ENCODE measurements around the gene CDKN2AIPNL. TPM values are rescaled to one million over a fixed set of nuclear protein-coding genes. Genes with fewer than 3 reads are reported as not detected.

The CDKN2AIPNL gene
- total and polyA plus RNA-seq, 2 of the 13 experiments (the other 11 are each of a cell fraction or from before 2014, with no cell fraction given) = 17.4 to 46.5 TPM

GRCh38 chr5:134411546-134412266 is at the start of gene CDKN2AIPNL (continued):
- TF ChIP-seq KIAA2018 (CRISPR knock-in tag; IDR thresholded peaks at IDR 0.05; ENCODE audit: borderline replicate concordance) (no peak), HNRNPH1 (optimal IDR thresholded peaks at IDR 0.05; ENCODE audit: low read depth, low read length) (no peak), HMG20A (CRISPR knock-in tag; IDR thresholded peaks at IDR 0.05; ENCODE audit: borderline replicate concordance) (no peak), ZNF256 (CRISPR knock-in tag; conservative IDR thresholded peaks at IDR 0.05) (no peak), EEA1 (CRISPR knock-in tag; IDR thresholded peaks at IDR 0.05; ENCODE audit: borderline replicate concordance) (no peak), LRRFIP1 (CRISPR knock-in tag; conservative IDR thresholded peaks at IDR 0.05) (0 out of 2 replicates have a peak, but pooled peaks have one; percentile 46), ZC3H4 (CRISPR knock-in tag; IDR thresholded peaks at IDR 0.05; ENCODE audit: borderline replicate concordance) (no peak), RORA (CRISPR knock-in tag; IDR thresholded peaks at IDR 0.05) (no peak), ZNF816 (CRISPR knock-in tag; IDR thresholded peaks at IDR 0.05; ENCODE audit: borderline replicate concordance) (no peak), IKZF4 (CRISPR knock-in tag; IDR thresholded peaks at IDR 0.05; ENCODE audit: borderline replicate concordance, low read depth, not compliant biosample characterization) (peak; percentile 41), ZNF597 (CRISPR knock-in tag; IDR thresholded peaks at IDR 0.05) (no peak), BCLAF1 (IDR thresholded peaks at IDR 0.05) (no peak), NFIC (IDR thresholded peaks at IDR 0.05; ENCODE audit: low read length) (no peak), PLRG1 (conservative IDR thresholded peaks at IDR 0.05) (no peak)

Data from HepG2 (cell line).